Transverse colon (tissue), 4 donors: ENCODE measurements around the gene ABCG1.

ENCODE experiments used
- EP300 ChIP-seq: sonication (generic); formaldehyde crosslinking; IDR thresholded peaks from one replicate; pipeline ENCODE4 v1.6.1; 2017; ENCODE audit warnings: antibody characterized with exemption, low read depth
- POLR2A ChIP-seq: fragments of 450-650 bp; IDR thresholded peaks from one replicate; pipeline ENCODE4 v1.6.1; 2016; ENCODE audit warnings: antibody characterized with exemption, mild to moderate bottlenecking, moderate library complexity
- POLR2AphosphoS5 ChIP-seq, 3 donors: sonication (generic); formaldehyde crosslinking; IDR thresholded peaks; one replicate each; pipeline ENCODE4 v1.6.1; 2016; ENCODE audit warnings: antibody characterized with exemption in 3 of 3
- TF ChIP-seq, protein P1 (sequence below), 5 experiments: fragments of 200-600 bp in 3 of 5; fragments of 450-650 bp in 2 of 5; sonication (generic) in 3 of 5; IDR thresholded peaks; 1 replicate in 2 of 5; 2 replicates in 3 of 5; pipeline ENCODE4 v1.5.1; 2016 to 2017; ENCODE audit warnings: antibody characterized with exemption in 5 of 5, inconsistent platforms in 3 of 5, mild to moderate bottlenecking in 2 of 5, moderate library complexity in 1 of 5

DNA sequence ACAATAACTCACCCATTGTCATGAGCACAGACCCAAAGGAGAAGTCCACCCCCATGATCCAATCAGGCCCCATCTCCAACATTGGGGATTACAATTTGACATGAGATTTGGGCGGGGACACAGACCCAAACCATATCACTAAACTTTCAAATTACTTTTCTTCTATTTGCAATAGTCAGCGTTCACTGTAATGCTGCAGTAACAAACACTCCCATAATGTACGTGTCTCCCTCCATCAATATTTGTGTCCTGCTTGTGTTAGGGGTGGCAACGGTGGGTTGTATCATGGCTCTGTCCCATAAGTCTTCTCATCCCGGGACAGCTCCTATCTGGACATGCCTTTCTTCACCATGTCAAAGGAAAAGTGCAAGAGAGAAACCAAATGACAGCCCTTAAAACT lies 70.0 kb downstream of the ABCG1 start:
- no peak for TF ChIP-seq POLR2A
- TF ChIP-seq, protein P1, sequence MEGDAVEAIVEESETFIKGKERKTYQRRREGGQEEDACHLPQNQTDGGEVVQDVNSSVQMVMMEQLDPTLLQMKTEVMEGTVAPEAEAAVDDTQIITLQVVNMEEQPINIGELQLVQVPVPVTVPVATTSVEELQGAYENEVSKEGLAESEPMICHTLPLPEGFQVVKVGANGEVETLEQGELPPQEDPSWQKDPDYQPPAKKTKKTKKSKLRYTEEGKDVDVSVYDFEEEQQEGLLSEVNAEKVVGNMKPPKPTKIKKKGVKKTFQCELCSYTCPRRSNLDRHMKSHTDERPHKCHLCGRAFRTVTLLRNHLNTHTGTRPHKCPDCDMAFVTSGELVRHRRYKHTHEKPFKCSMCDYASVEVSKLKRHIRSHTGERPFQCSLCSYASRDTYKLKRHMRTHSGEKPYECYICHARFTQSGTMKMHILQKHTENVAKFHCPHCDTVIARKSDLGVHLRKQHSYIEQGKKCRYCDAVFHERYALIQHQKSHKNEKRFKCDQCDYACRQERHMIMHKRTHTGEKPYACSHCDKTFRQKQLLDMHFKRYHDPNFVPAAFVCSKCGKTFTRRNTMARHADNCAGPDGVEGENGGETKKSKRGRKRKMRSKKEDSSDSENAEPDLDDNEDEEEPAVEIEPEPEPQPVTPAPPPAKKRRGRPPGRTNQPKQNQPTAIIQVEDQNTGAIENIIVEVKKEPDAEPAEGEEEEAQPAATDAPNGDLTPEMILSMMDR (IDR thresholded peaks at IDR 0.05), result no peak
- no peak for TF ChIP-seq EP300
- no peak for TF ChIP-seq POLR2AphosphoS5 (IDR thresholded peaks at IDR 0.05)
